GM23248 (cell line): ENCODE data around the gene PCDHB3. TPM values are rescaled to one million over a fixed set of nuclear protein-coding genes. Genes with fewer than 3 reads are reported as not detected.
"Not testable (repeated sequence)": the region's sequence is repeated elsewhere in the genome, so short reads cannot be mapped to it uniquely, and the experiment has no call there.

Experiments
- DNase-seq: peaks from one replicate; pipeline ENCODE4 v3.0.0-alpha.2; 2015
- H2AFZ ChIP-seq: fragments of 200-600 bp; sonication (generic); 2 replicates; pipeline ENCODE4 v1.6.1; 2016; ENCODE audit warnings: antibody characterized with exemption
- H3F3A ChIP-seq: fragments of 200-600 bp; sonication (generic); 2 replicates; pipeline ENCODE4 v1.6.1; 2016; ENCODE audit warnings: mild to moderate bottlenecking, antibody characterized with exemption, mixed run types; ENCODE audit not compliant: insufficient read depth
- H3K27ac ChIP-seq: fragments of 200-600 bp; sonication (generic); 2 replicates; pipeline ENCODE4 v1.5.1; 2016; ENCODE audit warnings: mild to moderate bottlenecking
- H3K27me3 ChIP-seq: fragments of 200-600 bp; sonication (generic); replicated peaks from 2 replicates; pipeline ENCODE4 v1.6.1; 2016; ENCODE audit warnings: mild to moderate bottlenecking; ENCODE audit not compliant: insufficient read depth
- H3K36me3 ChIP-seq: fragments of 200-600 bp; sonication (generic); 2 replicates; pipeline ENCODE4 v1.6.1; 2016; ENCODE audit warnings: low read depth, mild to moderate bottlenecking
- H3K4me1 ChIP-seq: fragments of 200-600 bp; sonication (generic); 2 replicates; pipeline ENCODE4 v1.6.1; 2016; ENCODE audit warnings: mild to moderate bottlenecking; ENCODE audit not compliant: insufficient read depth
- H3K4me2 ChIP-seq: fragments of 200-600 bp; sonication (generic); one replicate; pipeline ENCODE4 v1.6.1; 2016; ENCODE audit warnings: mild to moderate bottlenecking; ENCODE audit not compliant: unreplicated experiment
- H3K4me3 ChIP-seq: fragments of 200-600 bp; sonication (generic); 2 replicates; pipeline ENCODE4 v1.5.1; 2016; ENCODE audit warnings: mild to moderate bottlenecking
- H3K79me2 ChIP-seq: fragments of 200-600 bp; sonication (generic); 2 replicates; pipeline ENCODE4 v1.6.1; 2016; ENCODE audit warnings: mild to moderate bottlenecking; ENCODE audit not compliant: insufficient read depth
- H3K9ac ChIP-seq: fragments of 200-600 bp; sonication (generic); 2 replicates; pipeline ENCODE4 v1.6.1; 2016; ENCODE audit warnings: mild to moderate bottlenecking
- H3K9me2 ChIP-seq: fragments of 200-600 bp; sonication (generic); 2 replicates; pipeline ENCODE4 v1.6.1; 2016; ENCODE audit warnings: mixed run types, mild to moderate bottlenecking, moderate library complexity; ENCODE audit not compliant: insufficient read depth
- H3K9me3 ChIP-seq: fragments of 200-600 bp; sonication (generic); one replicate; pipeline ENCODE4 v1.6.1; 2017; ENCODE audit warnings: low read depth
- H4K20me1 ChIP-seq: fragments of 200-600 bp; sonication (generic); 2 replicates; pipeline ENCODE4 v1.6.0; 2016; ENCODE audit not compliant: insufficient read depth
- EZH2 ChIP-seq: fragments of 200-600 bp; sonication (generic); IDR thresholded peaks from 2 replicates; pipeline ENCODE4 v1.6.1; 2018; ENCODE audit warnings: antibody characterized with exemption, mild to moderate bottlenecking; ENCODE audit not compliant: insufficient read depth, poor library complexity, severe bottlenecking
- EZH2phosphoT487 ChIP-seq: fragments of 200-600 bp; sonication (generic); IDR thresholded peaks from 2 replicates; pipeline ENCODE4 v1.6.1; 2018; ENCODE audit warnings: antibody characterized with exemption, moderate library complexity, mild to moderate bottlenecking, low read depth; ENCODE audit not compliant: insufficient read depth
- WGBS, 2 experiments: methylation state at CpG; one replicate each; pipeline ENCODE4 v1.1.6; 2015 to 2017; ENCODE audit warnings: low lambda C conversion rate in 2 of 2, low coverage in 1 of 2; ENCODE audit errors: missing lambda C conversion rate in 2 of 2; 5-methylcytosine and 5-hydroxymethylcytosine counted together
- in situ Hi-C: fragments of 300-500 bp; cut with MboI; formaldehyde crosslinking; loops from 2 replicates; pipeline ENCODE4 v1.15.0; 2020
- polyA plus RNA-seq: library from polyadenylated mRNA; unstranded; fragments of >200 nt; fragmentation: Nextera tagmentation; extraction: Ambion mirVana; gene quantifications from 2 replicates; pipeline ENCODE4 v1.2.1, GENCODE V29; 2016
- total RNA-seq: library from RNA; depleted of rRNA; stranded (reverse); fragments of >200 nt; shearing (Covaris generic); gene quantifications from 2 replicates; pipeline ENCODE4 v1.2.3, GENCODE V29; 2014; rRNA removed

PCDHB3 gene
- total and polyA plus RNA-seq, 2 experiments from 2014 or later, result 0.23 to 0.76 TPM

DNA sequence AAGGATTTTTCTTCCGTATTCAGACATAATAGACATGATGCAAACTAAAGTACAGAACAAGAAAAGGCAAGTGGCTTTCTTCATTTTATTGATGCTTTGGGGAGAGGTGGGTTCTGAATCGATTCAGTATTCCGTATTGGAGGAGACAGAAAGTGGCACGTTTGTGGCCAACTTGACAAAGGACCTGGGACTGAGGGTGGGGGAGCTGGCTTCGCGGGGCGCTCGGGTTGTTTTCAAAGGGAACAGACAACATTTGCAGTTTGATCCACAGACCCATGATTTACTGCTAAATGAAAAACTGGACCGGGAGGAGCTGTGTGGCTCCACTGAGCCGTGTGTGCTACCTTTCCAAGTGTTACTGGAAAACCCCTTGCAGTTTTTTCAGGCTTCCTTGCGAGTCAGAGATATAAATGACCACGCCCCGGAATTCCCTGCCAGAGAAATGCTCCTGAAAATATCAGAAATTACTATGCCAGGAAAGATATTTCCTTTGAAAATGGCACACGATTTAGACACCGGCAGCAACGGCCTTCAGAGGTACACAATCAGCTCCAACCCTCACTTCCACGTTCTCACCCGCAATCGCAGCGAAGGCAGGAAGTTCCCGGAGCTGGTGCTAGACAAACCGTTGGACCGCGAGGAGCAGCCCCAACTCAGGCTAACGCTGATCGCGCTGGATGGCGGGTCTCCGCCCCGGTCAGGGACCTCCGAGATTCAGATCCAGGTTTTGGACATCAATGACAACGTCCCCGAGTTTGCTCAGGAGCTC, 50.1 kb downstream of the PCDHB3 start:
- no peak overlapping the region for H3K27ac ChIP-seq
- peak overlapping the region; percentile 35 for H3K4me2 ChIP-seq
- no peaks in the 10 kb centered on the region for H3F3A ChIP-seq
- no peaks in the 10 kb centered on the region for H3K9me2 ChIP-seq
- TF ChIP-seq EZH2, result no peak
- no peak for TF ChIP-seq EZH2phosphoT487
- H3K36me3 ChIP-seq, result no peaks in the 10 kb centered on the region
- H3K4me3 ChIP-seq, result 0 out of 2 replicates have a peak overlapping the region, but pooled peaks have one; percentile 29
- in situ Hi-C loops, result no loop called here
- no peak overlapping the region for H3K9ac ChIP-seq
- no peak overlapping the region for H2AFZ ChIP-seq
- 29 to 34% methylated on average over 33 of the region's 33 CpGs for WGBS, 2 experiments
- H3K79me2 ChIP-seq, result no peaks in the 10 kb centered on the region
- no peaks in the 10 kb centered on the region for H4K20me1 ChIP-seq
- no peaks in the 10 kb centered on the region for H3K4me1 ChIP-seq
- no peak for DNase-seq
- H3K27me3 ChIP-seq, result no peaks in the 10 kb centered on the region
- no peaks in the 10 kb centered on the region for H3K9me3 ChIP-seq

DNA sequence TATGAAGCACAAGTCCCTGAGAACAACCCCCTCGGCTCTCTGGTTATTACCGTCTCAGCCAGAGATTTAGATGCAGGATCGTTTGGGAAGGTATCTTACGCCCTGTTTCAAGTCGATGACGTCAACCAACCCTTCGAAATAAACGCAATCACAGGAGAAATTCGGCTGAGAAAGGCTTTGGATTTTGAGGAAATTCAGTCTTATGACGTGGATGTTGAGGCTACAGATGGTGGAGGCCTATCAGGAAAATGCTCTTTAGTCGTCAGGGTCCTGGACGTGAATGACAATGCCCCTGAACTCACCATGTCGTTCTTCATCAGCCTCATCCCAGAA, 50.7 kb downstream of the PCDHB3 start:
- Histone ChIP-seq H3K4me1 (no peaks in the 10 kb centered on the region), H3K9ac (no peak overlapping the region), H3K27me3 (no peaks in the 10 kb centered on the region), H3K4me3 (no peak overlapping the region), H3K4me2 (no peak overlapping the region), H3K79me2 (no peaks in the 10 kb centered on the region), H3F3A (no peaks in the 10 kb centered on the region), H3K27ac (no peak overlapping the region), H3K9me2 (no peaks in the 10 kb centered on the region), H4K20me1 (no peaks in the 10 kb centered on the region), H3K9me3 (no peaks in the 10 kb centered on the region), H2AFZ (no peak overlapping the region), H3K36me3 (no peaks in the 10 kb centered on the region)
- no peak for DNase-seq
- in situ Hi-C loops, result no loop called here
- no peak for TF ChIP-seq EZH2
- 19 to 28% methylated on average over 13 of the region's 13 CpGs for WGBS, 2 experiments

GRCh38 chr5:141151632-141152031, 51.4 kb downstream of the PCDHB3 start:
- H3K9ac ChIP-seq, in situ Hi-C loops, H3K4me1 ChIP-seq, H4K20me1 ChIP-seq, H3K79me2 ChIP-seq, H3K36me3 ChIP-seq, H3K27ac ChIP-seq, H3K4me2 ChIP-seq, H3K9me3 ChIP-seq, H3K4me3 ChIP-seq, H3K9me2 ChIP-seq, H2AFZ ChIP-seq, H3F3A ChIP-seq, H3K27me3 ChIP-seq, DNase-seq: not testable (repeated sequence)
- 44 to 47% methylated on average over 33 to 39 of the region's 41 CpGs for WGBS, 2 experiments

- H3K79me2 ChIP-seq, H4K20me1 ChIP-seq, DNase-seq, H3K9me3 ChIP-seq, H3K9ac ChIP-seq, H3K27ac ChIP-seq, H3K9me2 ChIP-seq, H3K4me2 ChIP-seq, H3K36me3 ChIP-seq, H3K27me3 ChIP-seq, H3K4me1 ChIP-seq, in situ Hi-C loops, H3F3A ChIP-seq, H3K4me3 ChIP-seq, H2AFZ ChIP-seq: not testable (repeated sequence)
- 28 to 31% methylated on average over 21 to 27 of the region's 36 CpGs for WGBS, 2 experiments
These were observed 51.8 kb downstream of the PCDHB3 start for GRCh38 chr5:141152096-141152495.

Other genes with a start within 250 kb of the PCDHB3 start
- 0.11 and 0.13 TPM in 2 replicates for gene PCDHA10, start 244.6 kb upstream of the PCDHB3 start, total RNA-seq
- 0.13 and 0.26 TPM in 2 replicates for gene PCDHA10, start 244.6 kb upstream of the PCDHB3 start, polyA plus RNA-seq
- gene PCDHA11, start 231.5 kb upstream of the PCDHB3 start, total RNA-seq, result not detected in 2 replicates
- gene PCDHA11, start 231.5 kb upstream of the PCDHB3 start, polyA plus RNA-seq, result not detected in 2 replicates
- not detected in 2 replicates for gene PCDHA12, start 225.2 kb upstream of the PCDHB3 start, total RNA-seq
- not detected in 2 replicates for gene PCDHA12, start 225.2 kb upstream of the PCDHB3 start, polyA plus RNA-seq
- gene PCDHA13, start 218.3 kb upstream of the PCDHB3 start, total RNA-seq, result not detected in 2 replicates
- not detected in 2 replicates for gene PCDHA13, start 218.3 kb upstream of the PCDHB3 start, polyA plus RNA-seq
- 0.38 TPM in 1 of 2 replicates, not detected in the other for gene PCDHAC1, start 174.2 kb upstream of the PCDHB3 start, total RNA-seq
- gene PCDHAC1, start 174.2 kb upstream of the PCDHB3 start, polyA plus RNA-seq, result not detected in 2 replicates
- not detected in 2 replicates for gene PCDHAC2, start 134.0 kb upstream of the PCDHB3 start, total RNA-seq
- not detected in 2 replicates for gene PCDHAC2, start 134.0 kb upstream of the PCDHB3 start, polyA plus RNA-seq
- not detected in 2 replicates for gene PCDHB1, start 49.1 kb upstream of the PCDHB3 start, total RNA-seq
- gene PCDHB1, start 49.1 kb upstream of the PCDHB3 start, polyA plus RNA-seq, result not detected in 2 replicates
- gene PCDHB2, start 5.9 kb upstream of the PCDHB3 start, total RNA-seq, result 4.9 and 8.9 TPM in 2 replicates
- 4.4 and 6.0 TPM in 2 replicates for gene PCDHB2, start 5.9 kb upstream of the PCDHB3 start, polyA plus RNA-seq
- gene PCDHB4, start 21.3 kb downstream of the PCDHB3 start, total RNA-seq, result 0.22 and 0.63 TPM in 2 replicates
- 0.60 and 1.0 TPM in 2 replicates for gene PCDHB4, start 21.3 kb downstream of the PCDHB3 start, polyA plus RNA-seq
- 0.43 and 1.3 TPM in 2 replicates for gene PCDHB5, start 34.7 kb downstream of the PCDHB3 start, total RNA-seq
- 0.05 TPM in 1 of 2 replicates, not detected in the other for gene PCDHB5, start 34.7 kb downstream of the PCDHB3 start, polyA plus RNA-seq
- 0.22 and 0.38 TPM in 2 replicates for gene PCDHB6, start 49.6 kb downstream of the PCDHB3 start, total RNA-seq
- gene PCDHB6, start 49.6 kb downstream of the PCDHB3 start, polyA plus RNA-seq, result 0.10 and 0.25 TPM in 2 replicates
- gene PCDHB7, start 72.2 kb downstream of the PCDHB3 start, total RNA-seq, result 0.65 and 0.89 TPM in 2 replicates
- 0.51 and 0.52 TPM in 2 replicates for gene PCDHB7, start 72.2 kb downstream of the PCDHB3 start, polyA plus RNA-seq
- 2.1 and 2.9 TPM in 2 replicates for gene PCDHB8, start 77.3 kb downstream of the PCDHB3 start, total RNA-seq
- 0.83 and 1.0 TPM in 2 replicates for gene PCDHB8, start 77.3 kb downstream of the PCDHB3 start, polyA plus RNA-seq
- 4.2 and 5.1 TPM in 2 replicates for gene PCDHB16, start 81.9 kb downstream of the PCDHB3 start, total RNA-seq
- gene PCDHB16, start 81.9 kb downstream of the PCDHB3 start, polyA plus RNA-seq, result 4.8 and 5.0 TPM in 2 replicates
- 1.5 and 2.5 TPM in 2 replicates for gene PCDHB9, start 86.7 kb downstream of the PCDHB3 start, total RNA-seq
- 1.3 and 1.9 TPM in 2 replicates for gene PCDHB9, start 86.7 kb downstream of the PCDHB3 start, polyA plus RNA-seq
- gene PCDHB10, start 91.9 kb downstream of the PCDHB3 start, total RNA-seq, result 1.3 and 2.9 TPM in 2 replicates
- 0.86 and 1.3 TPM in 2 replicates for gene PCDHB10, start 91.9 kb downstream of the PCDHB3 start, polyA plus RNA-seq
- gene PCDHB11, start 99.2 kb downstream of the PCDHB3 start, total RNA-seq, result 0.38 and 1.2 TPM in 2 replicates
- gene PCDHB11, start 99.2 kb downstream of the PCDHB3 start, polyA plus RNA-seq, result 1.1 TPM in 2 replicates
- 0.43 and 2.9 TPM in 2 replicates for gene PCDHB12, start 108.2 kb downstream of the PCDHB3 start, total RNA-seq
- gene PCDHB12, start 108.2 kb downstream of the PCDHB3 start, polyA plus RNA-seq, result 0.48 and 0.53 TPM in 2 replicates
- 2.8 and 3.3 TPM in 2 replicates for gene PCDHB13, start 113.4 kb downstream of the PCDHB3 start, total RNA-seq
- 1.6 and 2.0 TPM in 2 replicates for gene PCDHB13, start 113.4 kb downstream of the PCDHB3 start, polyA plus RNA-seq
- 2.1 and 4.3 TPM in 2 replicates for gene PCDHB14, start 122.9 kb downstream of the PCDHB3 start, total RNA-seq
- gene PCDHB14, start 122.9 kb downstream of the PCDHB3 start, polyA plus RNA-seq, result 1.7 and 2.1 TPM in 2 replicates
- gene PCDHB15, start 144.9 kb downstream of the PCDHB3 start, total RNA-seq, result 2.7 and 2.8 TPM in 2 replicates
- gene PCDHB15, start 144.9 kb downstream of the PCDHB3 start, polyA plus RNA-seq, result 1.5 and 1.9 TPM in 2 replicates
- not detected in 2 replicates for gene SLC25A2, start 203.6 kb downstream of the PCDHB3 start, total RNA-seq
- not detected in 2 replicates for gene SLC25A2, start 203.6 kb downstream of the PCDHB3 start, polyA plus RNA-seq
- gene TAF7, start 220.3 kb downstream of the PCDHB3 start, total RNA-seq, result 65.0 and 65.9 TPM in 2 replicates
- 104 and 114 TPM in 2 replicates for gene TAF7, start 220.3 kb downstream of the PCDHB3 start, polyA plus RNA-seq
- 0.38 and 1.8 TPM in 2 replicates for gene PCDHGA1, start 230.0 kb downstream of the PCDHB3 start, total RNA-seq
- gene PCDHGA1, start 230.0 kb downstream of the PCDHB3 start, polyA plus RNA-seq, result 0.63 and 0.72 TPM in 2 replicates
- gene PCDHGA2, start 238.3 kb downstream of the PCDHB3 start, total RNA-seq, result 6.3 and 7.3 TPM in 2 replicates
- gene PCDHGA2, start 238.3 kb downstream of the PCDHB3 start, polyA plus RNA-seq, result 4.3 and 5.3 TPM in 2 replicates
- 7.5 and 7.6 TPM in 2 replicates for gene PCDHGA3, start 243.4 kb downstream of the PCDHB3 start, total RNA-seq
- 4.0 and 5.4 TPM in 2 replicates for gene PCDHGA3, start 243.4 kb downstream of the PCDHB3 start, polyA plus RNA-seq
- 0.25 and 0.86 TPM in 2 replicates for gene PCDHGB1, start 249.6 kb downstream of the PCDHB3 start, total RNA-seq
- 0.16 and 0.19 TPM in 2 replicates for gene PCDHGB1, start 249.6 kb downstream of the PCDHB3 start, polyA plus RNA-seq